GM12892 (cell line): ENCODE measurements around the gene XKR7.

Experiments
- POLR2A ChIP-seq: IDR thresholded peaks from 2 replicates; pipeline ENCODE4 v1.6.1; 2011; ENCODE audit warnings: low read depth, low read length, control low read depth
- TAF1 ChIP-seq: IDR thresholded peaks from 2 replicates; pipeline ENCODE4 v1.6.1; 2011; ENCODE audit warnings: low read depth, mild to moderate bottlenecking, control low read depth, low read length, borderline replicate concordance

DNA sequence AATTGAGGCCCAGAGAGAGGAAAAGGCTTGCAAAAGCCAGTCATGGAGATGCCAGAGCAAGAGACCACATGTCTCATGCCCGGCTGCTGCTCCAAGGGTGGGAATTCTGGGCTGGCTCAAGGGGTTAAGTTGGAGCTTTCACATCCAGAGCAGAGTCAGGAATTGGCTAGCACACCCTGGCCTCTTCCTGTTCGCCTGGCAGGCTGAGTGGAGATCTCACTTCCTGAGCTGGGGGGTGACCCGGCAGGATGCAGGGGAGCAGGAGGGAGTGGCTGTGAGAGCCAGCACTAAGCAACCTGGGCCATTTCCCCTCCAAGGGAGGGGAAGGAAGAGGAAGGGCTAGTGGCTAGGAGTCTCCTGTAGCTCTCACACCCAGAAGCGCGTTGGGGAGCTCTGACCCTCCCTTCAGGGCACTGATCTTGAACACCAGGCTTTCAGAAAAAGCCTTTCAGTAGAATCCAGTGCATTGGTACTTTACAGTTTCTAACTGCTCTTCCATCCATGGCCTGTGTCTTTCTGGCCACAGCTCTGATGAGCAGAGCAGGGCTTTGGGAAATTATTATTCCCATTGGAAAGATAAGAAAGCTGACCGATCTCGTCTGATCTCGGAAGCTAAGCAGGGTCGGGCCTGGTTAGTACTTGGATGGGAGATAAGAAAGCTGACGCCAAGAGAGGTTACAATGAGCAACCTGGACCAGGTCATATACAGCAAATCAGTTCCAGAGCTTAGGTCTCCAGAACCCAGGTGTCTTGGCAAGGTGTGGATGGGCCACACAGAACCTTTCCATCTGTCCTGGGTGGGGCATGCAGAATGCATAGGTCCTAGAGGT is 40.1 kb downstream of the XKR7 start:
- TF ChIP-seq POLR2A (no peak), TAF1 (no peak)
